ENCODE measurements around the gene TAC4. TPM values are rescaled to one million over a fixed set of nuclear protein-coding genes. Genes with fewer than 3 reads are reported as not detected.

Gene TAC4
- total RNA-seq, 1 donor from 2014 or later, result not detected

- H3K27ac Mint-ChIP-seq (ENCODE audit: unreplicated experiment), result no peak overlapping the region
- no peaks in the 10 kb centered on the region for H3K36me3 Mint-ChIP-seq (ENCODE audit: low read depth)
- H3K27me3 Mint-ChIP-seq (ENCODE audit: low read depth), result peaks cover 61% of the 10 kb centered on the region
- no peak for DNase-seq (ENCODE audit: low read depth, low spot score)
- TF ChIP-seq CTCF (conservative IDR thresholded peaks at IDR 0.05), result no peak
- H3K4me1 Mint-ChIP-seq, result peaks cover 5% of the 10 kb centered on the region
- no peaks in the 10 kb centered on the region for H3K9me3 Mint-ChIP-seq
- peak overlapping the region; percentile 81 for H3K4me3 Mint-ChIP-seq
These were observed 2.3 kb upstream of the TAC4 start for GRCh38 chr17:49850218-49850610.

- H3K4me1 Mint-ChIP-seq, result peaks cover 5% of the 10 kb centered on the region
- no peaks in the 10 kb centered on the region for H3K9me3 Mint-ChIP-seq
- no peak overlapping the region for H3K4me3 Mint-ChIP-seq
- peaks cover 49% of the 10 kb centered on the region for H3K27me3 Mint-ChIP-seq (ENCODE audit: low read depth)
- no peak for DNase-seq (ENCODE audit: low read depth, low spot score)
- H3K27ac Mint-ChIP-seq (ENCODE audit: unreplicated experiment), result no peak overlapping the region
- no peaks in the 10 kb centered on the region for H3K36me3 Mint-ChIP-seq (ENCODE audit: low read depth)
- no peak for TF ChIP-seq CTCF (conservative IDR thresholded peaks at IDR 0.05)
These were observed 870 bp upstream of the TAC4 start for GRCh38 chr17:49848739-49849138.

GRCh38 chr17:49846938-49847712 lies 744 bp downstream of the TAC4 start:
- Mint-ChIP-seq H3K36me3 (ENCODE audit: low read depth) (no peaks in the 10 kb centered on the region), H3K4me1 (peaks cover 5% of the 10 kb centered on the region), H3K27ac (ENCODE audit: unreplicated experiment) (no peak overlapping the region), H3K4me3 (no peak overlapping the region), H3K9me3 (no peaks in the 10 kb centered on the region), H3K27me3 (ENCODE audit: low read depth) (peaks cover 33% of the 10 kb centered on the region)
- DNase-seq (ENCODE audit: low read depth, low spot score), result no peak
- TF ChIP-seq CTCF (conservative IDR thresholded peaks at IDR 0.05), result no peak

- no peaks in the 10 kb centered on the region for H3K36me3 Mint-ChIP-seq (ENCODE audit: low read depth)
- peaks cover 17% of the 10 kb centered on the region for H3K27me3 Mint-ChIP-seq (ENCODE audit: low read depth)
- no peak for DNase-seq (ENCODE audit: low read depth, low spot score)
These were observed 2.5 kb downstream of the TAC4 start for GRCh38 chr17:49845321-49845720.

GRCh38 chr17:49843774-49844350 lies 4.0 kb downstream of the TAC4 start:
- Mint-ChIP-seq H3K9me3 (no peaks in the 10 kb centered on the region), H3K4me3 (no peak overlapping the region), H3K36me3 (ENCODE audit: low read depth) (no peaks in the 10 kb centered on the region), H3K27ac (ENCODE audit: unreplicated experiment) (no peak overlapping the region), H3K27me3 (ENCODE audit: low read depth) (peaks cover 6% of the 10 kb centered on the region), H3K4me1 (no peaks in the 10 kb centered on the region)
- DNase-seq (ENCODE audit: low read depth, low spot score), result no peak
- peak; percentile 36 for TF ChIP-seq CTCF (conservative IDR thresholded peaks at IDR 0.05)

More at GRCh38 chr17:49845321-49845720, 2.5 kb downstream of the TAC4 start:
- no peak for TF ChIP-seq CTCF (conservative IDR thresholded peaks at IDR 0.05)
- Mint-ChIP-seq H3K4me1 (no peaks in the 10 kb centered on the region), H3K9me3 (no peaks in the 10 kb centered on the region), H3K4me3 (no peak overlapping the region), H3K27ac (ENCODE audit: unreplicated experiment) (no peak overlapping the region)

Measured in neural crest cell (in vitro differentiated cells).